HG03280 (cell line): ENCODE measurements around the gene YIF1B.
"Not testable (repeated sequence)": the region's sequence is repeated elsewhere in the genome, so short reads cannot be mapped to it uniquely, and the experiment has no call there.

Experiments
- ATAC-seq: cut with Tn5 transposase; IDR thresholded peaks from one replicate; pipeline ENCODE4 v1.9.1; 2021; ENCODE audit warnings: mild to moderate bottlenecking, moderate library complexity; ENCODE audit not compliant: unreplicated experiment

YIF1B gene

GRCh38 chr19:38315657-38316476, at the start of gene YIF1B:
Gene YIF1B, minus strand, starts transcription at chr19:38315947. Its CDS starts 30 bp downstream, at chr19:38315917.
- peak; percentile 88 for ATAC-seq

GRCh38 chr19:38362946-38363688, 47.4 kb upstream of the YIF1B start:
- not testable (repeated sequence) for ATAC-seq

- ATAC-seq: peak; percentile 54
Observed at GRCh38 chr19:38362076-38362945, 46.6 kb upstream of the YIF1B start.

GRCh38 chr19:38361633-38362075, 45.9 kb upstream of the YIF1B start:
- ATAC-seq: peak; percentile 51

GRCh38 chr19:38360839-38361631, 45.3 kb upstream of the YIF1B start:
- ATAC-seq: peak; percentile 5

GRCh38 chr19:38360351-38360750, 44.6 kb upstream of the YIF1B start:
- ATAC-seq: no peak

GRCh38 chr19:38359242-38360021, 43.7 kb upstream of the YIF1B start:
- no peak for ATAC-seq

GRCh38 chr19:38358071-38358470, 42.3 kb upstream of the YIF1B start:
- ATAC-seq: no peak

GRCh38 chr19:38355728-38356725, 40.3 kb upstream of the YIF1B start:
- ATAC-seq: no peak

GRCh38 chr19:38352611-38353010, 36.9 kb upstream of the YIF1B start:
- no peak for ATAC-seq

- ATAC-seq: no peak
Observed at GRCh38 chr19:38351865-38352395, 36.2 kb upstream of the YIF1B start.

GRCh38 chr19:38350883-38351282, 35.1 kb upstream of the YIF1B start:
- ATAC-seq: no peak

GRCh38 chr19:38346837-38347236, 31.1 kb upstream of the YIF1B start:
- no peak for ATAC-seq

- no peak for ATAC-seq
Observed at GRCh38 chr19:38340927-38341326, 25.2 kb upstream of the YIF1B start.

- not testable (repeated sequence) for ATAC-seq
Observed at GRCh38 chr19:38339011-38339410, 23.3 kb upstream of the YIF1B start.

- no peak for ATAC-seq
Observed at GRCh38 chr19:38337360-38337653, 21.6 kb upstream of the YIF1B start.

GRCh38 chr19:38336638-38337359, 21.1 kb upstream of the YIF1B start:
- ATAC-seq: peak; percentile 52
